ENCODE measurements around the gene RCAN1. TPM values are rescaled to one million over a fixed set of nuclear protein-coding genes. Genes with fewer than 3 reads are reported as not detected.

Gene RCAN1
- total and polyA plus RNA-seq, 2 of the 4 experiments (the other 2 are of a cell fraction), result 53.5 to 175 TPM

GRCh38 chr21:34593423-34593822 is 21.5 kb downstream of the RCAN1 start:
- H2AFZ ChIP-seq (replicated peaks; ENCODE audit: low read length, poor library complexity), result no peak overlapping the region
- H3K4ac ChIP-seq (ENCODE audit: low read depth, low read length), result no peak overlapping the region
- DNase-seq (no peak), ATAC-seq (ENCODE audit: low read depth) (no peak)
- peaks cover 20 to 23% of the 10 kb centered on the region in 2 experiments; a peak in 3 of 4 replicates for H3K79me1 ChIP-seq (ENCODE audit: low read depth in 1 of 2, low read length in 2 of 2)
- no peak overlapping the region for H2BK120ac ChIP-seq (ENCODE audit: low read depth, low read length)
- TF ChIP-seq MAZ (IDR thresholded peaks at IDR 0.05; ENCODE audit: borderline replicate concordance, low read depth, low read length) (no peak), RFX5 (IDR thresholded peaks at IDR 0.05; ENCODE audit: low read depth, low read length) (no peak), POLR2A (IDR thresholded peaks at IDR 0.05; ENCODE audit: low read depth, low read length) (no peak), CHD1 (IDR thresholded peaks at IDR 0.05; ENCODE audit: low read depth, low read length) (no peak), RAD21 (IDR thresholded peaks at IDR 0.05; ENCODE audit: low read length) (no peak), USF2 (IDR thresholded peaks at IDR 0.05; ENCODE audit: low read depth, low read length) (no peak), ELK1 (IDR thresholded peaks at IDR 0.05; ENCODE audit: borderline replicate concordance, low read depth, low read length) (no peak), NFE2L2 (IDR thresholded peaks at IDR 0.05; ENCODE audit: low read depth, low read length) (no peak), CTCF (conservative IDR thresholded peaks at IDR 0.05; ENCODE audit: low read depth, low read length) (no peak), MXI1 (IDR thresholded peaks at IDR 0.05; ENCODE audit: borderline replicate concordance, low read depth, low read length) (no peak), SMC3 (IDR thresholded peaks at IDR 0.05; ENCODE audit: low read depth, low read length) (no peak), BHLHE40 (IDR thresholded peaks at IDR 0.05; ENCODE audit: low read depth, low read length) (no peak), RCOR1 (IDR thresholded peaks at IDR 0.05; ENCODE audit: insufficient replicate concordance, low read length) (no peak)
- no peak overlapping the region for H3K23ac ChIP-seq (ENCODE audit: low read depth, low read length)
- POLR2A ChIA-PET (ENCODE audit: unreplicated experiment), result no interaction called here
- CTCF ChIA-PET, result no interaction called here
- H3K14ac ChIP-seq (replicated peaks; ENCODE audit: low read depth, low read length), result no peak overlapping the region
- in situ Hi-C loops (cut with MboI; ENCODE audit: low sequenced_read_pairs) (no loop called here), dilution Hi-C loops (cut with HindIII; ENCODE audit: low sequenced_read_pairs, unreplicated experiment) (no loop called here), intact Hi-C loops (cut with micrococcal nuclease) (no loop called here)
- no peak overlapping the region; the same call in 1 of the 2 replicates for H2AK5ac ChIP-seq (ENCODE audit: low read depth, low read length)
- no peak overlapping the region for H3K27ac ChIP-seq (ENCODE audit: insufficient read depth, low read length)
- no peak overlapping the region for H3K9ac ChIP-seq (ENCODE audit: low read depth, low read length)
- H2BK20ac ChIP-seq (ENCODE audit: low read depth, low read length), result no peak overlapping the region
- no peaks in the 10 kb centered on the region for H3K9me3 ChIP-seq (ENCODE audit: control insufficient read depth, insufficient read depth, low read length)
- H2BK5ac ChIP-seq (ENCODE audit: low read depth, low read length, poor library complexity, severe bottlenecking), result no peak overlapping the region
- H4K8ac ChIP-seq (ENCODE audit: low read depth in 2 of 2, low read length in 2 of 2), result no peak overlapping the region
- no peak overlapping the region for H2AK9ac ChIP-seq (replicated peaks; ENCODE audit: low read depth, low read length, poor library complexity)
- no peak overlapping the region for H3K4me2 ChIP-seq (ENCODE audit: low read depth, low read length)
- H3K36me3 ChIP-seq (ENCODE audit: control insufficient read depth, insufficient read depth, low read length), result no peaks in the 10 kb centered on the region
- H3K4me3 ChIP-seq (ENCODE audit: insufficient read depth, low read depth, low read length), result no peak overlapping the region
- no peaks in the 10 kb centered on the region for H3K27me3 ChIP-seq (ENCODE audit: control insufficient read depth, insufficient read depth, low read length)
- H3K18ac ChIP-seq (ENCODE audit: low read depth, low read length), result no peak overlapping the region
- H4K91ac ChIP-seq (ENCODE audit: insufficient read depth, low read depth, low read length), result no peak overlapping the region
- H4K20me1 ChIP-seq (ENCODE audit: insufficient read depth, low read length), result no peaks in the 10 kb centered on the region
- H3K56ac ChIP-seq (ENCODE audit: extremely low read depth, insufficient read depth, low read length), result no peak overlapping the region
- H4K5ac ChIP-seq (ENCODE audit: low read depth, low read length), result no peak overlapping the region
- peaks cover 6% of the 10 kb centered on the region; the same call in 1 of the 2 replicates for H3K4me1 ChIP-seq (ENCODE audit: control insufficient read depth, insufficient read depth, low read length)
- H3K9me1 ChIP-seq (ENCODE audit: insufficient read depth, low read length), result peaks cover 8% of the 10 kb centered on the region; the same call in 1 of the 2 replicates
- no peak overlapping the region for H2BK15ac ChIP-seq (ENCODE audit: low read depth, low read length)
- no TSS peak for BruUV-seq (replicated peaks)
- WGBS, 2 experiments (ENCODE audit: extremely low coverage in 2 of 2, insufficient read length in 1 of 2), result 100% methylated on average over 1 of the region's 5 CpGs; no CpG with 5 or more reads in 1 of the 2 experiments

Data from IMR-90 (cell line).